Measurements from ENCODE around the gene CDC42EP5.
"Not testable (repeated sequence)": the region's sequence is repeated elsewhere in the genome, so short reads cannot be mapped to it uniquely, and the experiment has no call there.

Gene CDC42EP5, protein sequence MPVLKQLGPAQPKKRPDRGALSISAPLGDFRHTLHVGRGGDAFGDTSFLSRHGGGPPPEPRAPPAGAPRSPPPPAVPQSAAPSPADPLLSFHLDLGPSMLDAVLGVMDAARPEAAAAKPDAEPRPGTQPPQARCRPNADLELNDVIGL

DNA sequence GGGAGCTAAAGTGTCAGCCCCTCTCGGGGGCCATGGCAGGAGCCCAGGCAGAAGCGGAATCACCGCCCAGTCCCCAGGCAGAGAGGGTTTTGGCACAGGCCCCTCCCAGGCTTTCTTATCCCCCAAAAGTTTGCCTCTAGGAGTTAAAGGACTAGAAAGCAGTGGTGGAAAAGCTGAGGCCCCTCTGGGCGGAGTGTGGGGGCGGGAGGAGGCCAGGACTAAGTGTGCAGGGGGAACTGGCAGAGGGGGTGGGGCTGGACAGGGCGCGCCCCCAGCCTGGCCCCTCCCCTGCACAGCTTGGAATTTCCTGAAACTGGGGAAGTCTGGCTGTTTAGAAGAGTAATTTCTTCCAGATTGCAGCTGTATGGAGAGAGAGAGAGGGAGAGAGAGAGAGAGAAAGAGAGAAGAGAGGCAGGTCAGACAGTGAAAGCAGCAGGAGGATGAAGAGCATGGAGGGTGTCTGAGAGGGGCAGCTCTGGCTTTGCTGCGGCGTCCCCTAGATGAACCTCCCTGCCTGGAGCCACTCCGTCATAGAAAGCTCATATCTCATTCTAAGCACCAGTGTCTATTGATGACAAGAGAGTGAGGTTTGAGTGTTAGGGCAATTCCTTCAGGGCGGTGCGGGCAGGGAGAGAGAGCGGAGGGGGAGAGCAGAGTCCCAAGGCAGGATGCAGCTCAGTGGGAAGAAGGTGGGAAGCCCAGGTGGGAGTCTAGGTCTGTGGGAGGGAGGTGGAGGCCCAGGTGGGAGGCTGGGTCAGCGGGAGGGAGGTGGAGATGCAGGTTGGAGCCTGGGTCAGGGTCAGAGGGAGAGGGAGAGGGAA lies at the start of gene CDC42EP5:
CDC42EP5 (minus strand) TSS at position 226 of the 821 bp plus-strand sequence. CDS start 7,749 bp downstream, outside the sequence.
- DNase-seq, result no peak

DNA sequence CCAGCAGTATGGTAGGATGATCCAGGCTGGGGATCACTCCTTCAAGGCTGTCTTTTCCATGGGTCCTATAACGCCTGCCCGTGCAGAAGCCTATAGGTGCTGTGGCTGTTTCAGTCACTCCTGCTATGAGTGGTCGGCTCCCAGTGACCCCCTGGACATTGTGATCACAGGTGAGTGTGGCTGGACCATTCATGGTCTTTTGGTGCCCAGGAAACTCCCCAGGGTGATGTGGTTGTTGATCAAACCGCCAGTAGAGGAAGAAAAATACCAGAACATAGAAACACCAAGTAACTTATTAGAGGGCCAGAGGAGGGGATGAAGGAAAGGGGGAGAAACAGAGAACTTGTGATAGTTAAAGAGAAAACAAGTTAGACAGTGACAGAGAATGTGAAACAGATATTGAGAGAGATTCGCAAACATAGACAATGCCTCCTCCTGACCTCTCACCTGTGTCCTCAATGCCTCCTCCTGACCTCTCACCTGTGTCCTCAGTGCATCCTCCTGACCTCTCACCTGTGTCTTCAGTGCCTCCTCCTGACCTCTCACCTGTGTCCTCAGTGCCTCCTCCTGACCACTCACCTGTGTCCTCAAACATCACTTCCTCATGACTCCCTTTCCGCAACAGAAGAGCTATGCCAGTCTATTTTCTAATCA lies 48.9 kb upstream of the CDC42EP5 start:
- no peak for DNase-seq

DNA sequence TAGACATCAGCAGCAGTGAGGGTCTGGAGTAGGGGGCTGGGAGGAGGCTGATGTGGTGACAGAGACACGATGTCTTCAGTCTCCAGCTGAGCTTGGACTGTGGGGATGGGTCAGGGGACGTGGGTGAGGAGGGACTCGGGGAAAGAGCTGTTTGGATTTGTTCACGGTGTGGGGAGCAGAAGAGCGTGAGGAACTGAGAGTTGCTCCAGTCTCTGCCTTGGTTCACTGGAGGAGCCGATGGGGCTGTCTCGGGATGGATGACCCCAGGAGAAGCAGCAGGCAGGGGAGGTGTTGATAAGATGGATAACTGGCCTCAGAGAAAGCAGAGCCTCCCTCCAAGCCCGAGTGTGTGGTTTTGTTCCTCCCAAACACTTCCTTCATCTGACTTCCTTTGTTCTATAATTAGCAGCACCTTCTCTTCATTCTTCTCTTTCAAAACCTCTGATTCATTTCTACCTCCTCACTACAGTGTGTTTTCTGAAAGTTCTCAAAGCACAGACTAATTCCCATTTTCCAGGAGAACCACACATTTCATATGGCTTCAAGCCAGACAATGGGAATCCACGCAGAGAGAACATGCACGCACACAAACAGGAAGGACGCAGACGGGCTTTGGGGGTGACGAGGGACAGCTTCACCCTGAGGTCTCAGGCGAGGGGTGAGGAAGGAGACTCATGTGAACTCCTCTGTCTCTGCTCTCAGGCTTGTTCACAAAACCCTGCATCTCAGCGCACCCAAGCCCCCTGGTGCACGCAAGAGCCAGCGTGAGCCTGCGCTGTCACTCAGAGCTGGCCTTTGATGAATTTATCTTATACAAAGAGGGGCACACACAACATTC lies 48.1 kb upstream of the CDC42EP5 start:
- no peak for DNase-seq

DNA sequence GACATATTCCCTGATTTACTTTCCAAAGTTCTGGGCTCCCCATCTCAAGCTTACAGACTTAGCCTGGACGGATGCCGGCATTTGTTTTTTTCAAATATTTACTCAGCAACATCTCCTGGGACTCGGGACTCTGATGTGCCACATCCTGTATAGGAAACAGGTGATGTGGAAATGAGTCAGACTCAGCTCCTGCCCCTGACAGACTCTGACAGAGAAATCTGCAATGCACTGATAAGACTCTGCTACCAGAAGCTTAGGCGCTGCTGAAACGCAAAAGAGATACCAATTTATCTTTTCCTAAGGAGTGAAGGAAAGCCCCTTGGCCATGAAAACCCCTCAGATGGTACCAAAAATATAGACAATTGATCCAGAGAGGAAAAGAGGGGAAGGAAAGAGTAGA lies 45.7 kb upstream of the CDC42EP5 start:
- DNase-seq, result no peak

DNA sequence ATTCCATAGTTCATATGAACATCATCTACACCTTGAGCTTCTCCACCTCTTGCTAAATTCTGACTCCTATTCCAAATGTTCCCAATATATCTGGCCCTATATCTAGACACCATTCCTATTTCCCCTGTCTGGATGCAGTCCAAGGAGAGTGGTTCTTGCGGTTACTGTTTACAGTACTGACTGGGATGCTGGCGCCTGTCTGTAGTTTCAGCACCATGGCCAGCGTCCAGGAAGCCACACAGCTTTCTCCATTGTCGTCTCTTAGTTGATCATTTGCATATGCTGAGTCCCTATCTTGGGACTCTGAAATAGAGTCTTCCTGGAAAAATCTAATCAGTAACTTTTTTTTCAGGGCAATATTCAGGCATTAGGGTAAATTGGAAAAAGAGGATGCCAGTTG lies 44.4 kb upstream of the CDC42EP5 start:
- no peak for DNase-seq

DNA sequence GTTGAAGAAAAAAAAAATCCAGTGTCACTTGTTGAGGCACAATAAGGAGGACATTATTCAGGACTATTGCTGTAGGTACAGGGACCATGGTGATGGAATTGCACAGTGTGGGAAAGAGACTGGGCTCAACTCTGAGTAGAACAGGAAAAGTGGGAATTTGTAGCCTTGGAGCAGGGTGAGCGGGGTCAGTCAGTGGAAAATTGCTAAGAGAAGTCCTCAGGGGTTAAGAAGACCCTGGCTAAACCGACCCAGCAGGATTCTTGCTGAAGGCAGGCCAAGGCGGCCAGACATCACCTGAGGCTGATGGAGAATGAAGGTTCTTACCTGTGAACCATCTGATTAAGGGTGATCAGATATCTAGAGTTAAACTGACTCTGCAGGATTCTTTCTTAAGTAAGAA lies 42.1 kb upstream of the CDC42EP5 start:
- no peak for DNase-seq

DNA sequence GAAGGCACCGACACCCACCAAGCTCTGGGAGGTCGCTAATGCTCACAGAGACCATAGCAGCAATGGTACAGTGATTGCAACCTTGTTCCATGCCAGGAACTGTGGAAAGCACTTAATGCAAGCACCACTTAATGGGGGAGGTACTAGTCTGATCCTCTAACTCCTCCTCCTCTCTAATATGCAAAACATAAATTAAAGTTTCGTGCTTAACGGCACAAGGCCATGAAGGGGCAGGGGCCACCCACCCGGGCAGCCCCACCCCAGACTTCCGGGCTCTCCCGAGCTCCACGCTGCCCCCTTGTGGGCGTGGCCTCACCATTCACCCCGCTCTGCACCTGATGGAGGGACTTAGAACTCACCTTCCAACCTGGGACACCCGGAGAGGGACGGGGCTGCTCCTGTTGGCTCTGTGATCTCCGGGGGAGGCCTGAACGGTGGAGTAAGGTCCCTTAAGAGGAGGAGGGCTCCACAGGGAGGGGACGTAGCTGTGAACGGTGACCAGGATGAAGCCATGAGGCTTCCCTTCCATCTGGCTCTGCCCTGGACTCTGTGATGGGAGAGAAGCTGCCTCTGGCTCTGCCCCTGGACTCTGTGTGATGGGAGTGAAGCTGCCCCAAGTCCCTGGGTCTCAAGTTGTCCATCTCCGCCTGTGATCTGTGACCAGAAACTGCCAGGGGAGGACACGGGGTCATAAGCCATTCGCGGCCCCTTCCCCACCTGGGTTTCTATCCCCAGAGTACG lies 36.3 kb upstream of the CDC42EP5 start:
- not testable (repeated sequence) for DNase-seq

DNA sequence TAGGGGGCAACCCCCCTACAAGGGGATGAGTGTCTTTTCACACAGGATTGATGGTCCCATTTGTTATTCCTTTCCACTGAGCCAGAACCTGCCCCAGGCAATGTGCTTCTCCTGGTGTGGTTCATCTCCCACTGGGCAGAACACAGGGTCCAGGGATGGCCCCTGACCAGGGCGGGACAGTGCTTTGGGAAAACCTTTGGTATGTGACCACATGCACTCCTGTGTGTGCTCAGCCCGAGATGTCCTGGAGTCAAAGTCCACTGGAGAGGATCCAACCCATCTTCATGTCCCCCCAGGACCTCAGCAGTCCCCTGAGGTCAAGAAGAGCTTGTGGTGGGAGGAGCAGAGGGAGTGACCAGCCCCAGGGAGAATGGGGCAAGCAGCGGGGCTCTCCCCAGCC lies 35.4 kb upstream of the CDC42EP5 start:
- not testable (repeated sequence) for DNase-seq

DNA sequence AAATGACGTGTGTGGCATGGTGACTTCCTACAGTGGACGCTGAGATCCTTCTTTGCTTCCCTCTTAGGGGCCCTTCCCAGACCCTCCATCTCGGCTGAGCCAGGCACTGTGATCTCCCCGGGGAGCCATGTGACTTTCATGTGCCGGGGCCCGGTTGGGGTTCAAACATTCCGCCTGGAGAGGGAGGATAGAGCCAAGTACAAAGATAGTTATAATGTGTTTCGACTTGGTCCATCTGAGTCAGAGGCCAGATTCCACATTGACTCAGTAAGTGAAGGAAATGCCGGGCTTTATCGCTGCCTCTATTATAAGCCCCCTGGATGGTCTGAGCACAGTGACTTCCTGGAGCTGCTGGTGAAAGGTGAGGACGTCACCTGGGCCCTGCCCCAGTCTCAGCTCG lies 34.7 kb upstream of the CDC42EP5 start:
- DNase-seq, result no peak

DNA sequence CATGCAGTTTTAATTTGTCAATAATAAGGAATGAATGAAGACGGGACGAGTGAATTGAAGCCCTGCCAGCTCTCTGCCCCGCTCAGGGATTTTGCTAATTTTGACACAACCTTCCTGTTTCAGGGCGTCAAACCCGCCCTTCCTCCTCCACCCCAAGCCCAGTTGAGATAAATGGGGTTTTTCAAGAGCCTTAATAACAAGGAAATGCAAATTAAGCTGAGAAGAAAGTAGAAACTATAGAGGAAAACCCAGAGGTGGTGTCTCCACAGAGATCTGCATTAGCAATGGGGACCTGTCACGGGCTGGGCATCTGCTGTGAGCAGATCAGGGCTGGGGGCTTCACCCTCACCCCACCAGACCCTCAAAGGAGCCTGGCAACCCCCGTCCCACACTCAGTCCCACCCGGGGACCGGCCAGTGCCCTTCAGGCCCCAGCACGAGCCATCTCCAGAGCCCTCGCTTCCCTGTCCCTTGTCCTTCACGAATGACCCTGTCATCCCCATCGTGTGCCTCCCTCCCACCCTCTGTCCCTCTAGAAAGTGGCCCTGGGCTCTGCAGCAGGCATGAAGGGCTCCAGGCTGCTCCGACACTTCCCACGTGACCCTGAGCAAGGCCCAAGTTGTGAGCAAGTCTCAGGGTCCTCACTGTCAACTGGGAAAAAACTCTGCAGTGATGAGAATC lies 34.1 kb upstream of the CDC42EP5 start:
- not testable (repeated sequence) for DNase-seq

DNA sequence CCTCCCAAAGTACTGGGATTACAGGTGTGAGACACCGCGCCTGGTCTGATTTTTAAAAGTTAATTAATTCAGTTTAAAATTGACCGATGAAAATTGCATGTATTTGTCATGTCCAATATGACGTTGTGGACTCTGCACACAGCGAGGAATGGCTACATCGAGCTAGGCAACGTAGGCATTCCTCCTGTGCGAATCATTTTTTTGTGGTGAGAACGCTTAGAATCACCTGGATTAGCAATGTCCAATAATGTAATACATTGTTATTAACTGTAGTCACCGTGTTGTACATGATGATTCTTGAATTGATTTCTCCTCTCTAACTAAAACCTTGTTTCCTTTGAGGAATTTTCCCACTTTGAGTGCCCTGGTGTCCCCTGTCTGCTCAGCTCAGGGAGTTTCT lies 33.0 kb upstream of the CDC42EP5 start:
- no peak for DNase-seq

DNA sequence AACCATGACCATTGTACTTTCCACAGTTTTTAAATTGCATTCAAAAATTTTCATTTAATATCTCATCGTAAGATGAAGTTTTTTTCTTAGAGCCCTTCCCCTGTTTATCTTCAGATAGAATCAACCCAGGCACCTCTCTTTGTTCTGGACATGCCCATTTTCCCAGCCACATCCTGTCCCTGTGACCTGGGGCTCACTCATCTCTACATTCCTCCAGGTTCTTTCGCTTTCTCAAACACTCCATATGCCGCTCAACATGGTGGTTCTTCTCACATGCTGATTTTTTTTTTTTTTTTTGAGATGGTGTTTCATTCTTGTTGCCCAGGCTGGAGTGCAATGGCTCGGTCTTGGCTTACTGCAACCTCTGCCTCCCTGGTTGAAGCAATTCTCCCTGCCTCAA lies 32.4 kb upstream of the CDC42EP5 start:
- not testable (repeated sequence) for DNase-seq

DNA sequence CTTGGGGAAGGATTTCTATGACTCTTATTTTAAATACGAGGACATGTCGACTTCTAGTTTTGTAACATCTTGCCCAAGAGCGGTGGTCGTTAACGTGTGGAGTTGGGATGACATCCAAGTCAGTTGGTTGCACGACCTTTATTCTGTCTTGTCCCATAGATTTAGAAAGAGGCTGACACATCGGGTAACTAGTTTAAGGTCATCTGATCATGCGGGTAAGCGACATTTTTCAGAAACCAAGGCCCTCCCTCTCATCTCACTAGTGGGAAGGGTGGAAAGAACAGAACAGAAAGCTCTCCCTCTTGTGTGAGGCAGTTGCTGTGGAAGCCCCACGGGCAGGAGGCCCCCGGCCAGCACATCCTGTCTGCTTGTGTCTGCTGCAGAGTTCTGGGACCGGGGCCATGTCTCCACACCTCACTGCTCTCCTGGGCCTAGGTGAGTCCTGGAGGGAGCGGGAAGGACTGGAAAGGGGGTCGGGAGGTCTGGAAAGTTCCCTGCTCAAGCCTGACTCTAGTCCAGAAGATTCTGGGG lies 29.5 kb upstream of the CDC42EP5 start, which contains the start of gene LAIR2:
LAIR2 (plus strand) TSS at position 314 of the 531 bp plus-strand sequence; CDS start at position 402, 88 bp downstream.
- DNase-seq, result no peak

DNA sequence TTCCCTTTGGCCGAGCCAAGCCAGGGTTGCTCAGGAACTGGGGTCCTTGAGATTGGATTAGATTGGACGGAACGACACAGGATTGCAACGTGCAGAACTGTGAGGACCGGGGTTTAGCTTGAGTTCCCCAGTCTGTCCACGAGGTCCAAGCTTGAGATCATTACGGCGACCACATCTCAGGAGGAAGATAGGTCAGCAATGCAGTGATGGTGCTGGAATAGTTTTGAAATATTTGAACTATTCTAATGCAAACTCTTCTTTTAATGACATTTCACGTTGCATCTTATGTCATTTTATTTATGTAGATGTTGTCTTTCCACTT lies 25.3 kb upstream of the CDC42EP5 start:
- DNase-seq, result not testable (repeated sequence)

DNA sequence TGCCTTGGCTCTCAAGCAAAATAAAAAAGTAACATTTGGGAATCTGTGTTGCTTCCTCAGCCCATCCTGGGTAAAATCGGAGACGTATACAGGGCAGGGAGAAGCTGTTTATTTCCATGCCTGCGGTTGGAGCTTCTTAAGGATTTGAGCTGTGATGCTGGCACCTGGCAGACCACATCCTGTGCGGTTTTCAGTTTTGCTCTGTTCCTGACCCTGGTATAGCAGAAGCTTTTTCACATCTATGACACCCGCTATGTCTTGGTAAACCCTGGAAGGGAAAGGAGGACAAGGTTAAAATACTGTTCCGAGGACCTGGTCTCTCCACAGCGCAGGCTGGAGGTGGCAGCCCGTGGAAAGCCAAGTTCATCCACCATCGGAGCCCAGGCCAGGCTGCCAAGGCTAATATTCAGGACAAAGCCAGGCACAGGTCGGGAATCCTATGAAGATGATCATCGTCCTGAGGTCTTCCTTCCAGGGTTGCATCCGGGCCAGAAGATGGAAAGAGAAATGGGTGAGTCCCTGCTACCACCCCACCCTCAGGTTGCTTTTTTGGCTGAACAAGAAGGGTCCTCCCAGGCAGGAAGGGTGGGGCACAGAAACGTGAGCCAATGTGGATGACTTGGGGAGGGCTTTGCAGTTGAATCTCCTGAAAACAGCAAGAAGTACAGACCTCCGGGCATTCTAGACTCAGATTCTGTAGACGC lies 24.8 kb upstream of the CDC42EP5 start:
- DNase-seq, result not testable (repeated sequence)

DNA sequence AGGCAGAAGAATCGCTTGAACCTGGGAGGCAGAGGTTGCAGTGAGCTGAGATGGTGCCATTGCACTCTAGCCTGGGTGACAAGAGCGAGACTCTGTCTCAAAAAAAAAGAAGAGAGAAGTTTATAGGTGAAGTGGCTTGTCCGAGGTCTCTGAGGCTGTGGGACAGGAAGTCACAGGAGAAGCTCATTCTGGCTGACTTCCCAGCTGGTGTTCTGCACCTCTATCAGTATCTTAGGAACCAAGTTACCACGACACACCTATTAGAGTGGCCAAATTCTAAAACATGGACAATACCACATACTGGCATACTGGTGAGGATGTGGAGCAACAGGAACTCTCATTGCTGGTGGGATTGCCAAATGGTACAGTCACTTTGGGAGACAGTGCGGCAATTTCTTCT lies 22.2 kb upstream of the CDC42EP5 start:
- not testable (repeated sequence) for DNase-seq

DNA sequence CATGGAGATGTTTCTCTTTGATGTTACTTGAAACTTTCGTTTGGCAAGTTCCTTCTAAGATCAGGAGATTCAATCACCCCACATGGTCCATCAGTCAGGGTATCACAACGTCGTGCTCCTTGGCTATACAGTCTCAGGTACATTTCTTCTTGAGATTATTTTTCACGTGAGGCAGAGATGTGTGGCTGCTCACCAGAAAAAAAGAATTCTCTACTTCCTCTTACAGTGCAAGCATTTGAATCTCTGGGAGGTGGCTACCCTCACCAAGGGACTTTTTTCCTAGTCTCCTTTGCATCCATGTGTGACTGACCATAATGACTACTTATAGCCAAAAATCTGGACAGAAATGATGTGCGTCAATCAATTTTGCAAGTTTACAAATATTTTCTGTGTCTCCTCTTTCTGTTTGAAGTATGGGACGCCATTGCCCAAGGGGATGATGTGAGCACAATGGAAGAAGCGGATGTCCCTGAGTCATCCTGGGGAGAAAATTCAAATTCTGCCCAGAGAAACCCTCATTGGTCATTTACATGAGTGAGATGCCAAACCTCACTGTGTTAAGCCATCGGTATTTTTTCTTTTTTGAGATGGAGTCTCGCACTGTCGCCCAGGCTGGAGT lies 21.0 kb upstream of the CDC42EP5 start:
- DNase-seq, result no peak

DNA sequence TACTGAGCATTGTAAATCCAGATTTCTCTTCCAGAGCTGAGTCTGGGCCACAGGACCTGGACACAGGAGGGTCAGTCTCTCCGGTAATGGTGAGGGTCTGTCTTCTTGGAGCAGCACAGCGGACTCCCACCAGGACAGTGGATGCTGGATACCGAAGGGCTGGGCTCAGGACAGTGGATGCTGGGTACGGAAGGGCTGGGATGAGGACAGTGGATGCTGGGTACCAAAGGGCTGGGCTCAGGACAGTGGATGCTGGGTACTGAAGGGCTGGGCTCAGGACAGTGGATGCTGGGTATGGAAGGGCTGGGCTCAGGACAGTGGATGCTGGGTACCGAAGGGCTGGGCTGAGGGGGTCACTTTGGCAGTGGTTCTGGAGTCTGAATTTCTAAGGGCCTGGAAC lies 20.0 kb upstream of the CDC42EP5 start:
- DNase-seq, result not testable (repeated sequence)

DNA sequence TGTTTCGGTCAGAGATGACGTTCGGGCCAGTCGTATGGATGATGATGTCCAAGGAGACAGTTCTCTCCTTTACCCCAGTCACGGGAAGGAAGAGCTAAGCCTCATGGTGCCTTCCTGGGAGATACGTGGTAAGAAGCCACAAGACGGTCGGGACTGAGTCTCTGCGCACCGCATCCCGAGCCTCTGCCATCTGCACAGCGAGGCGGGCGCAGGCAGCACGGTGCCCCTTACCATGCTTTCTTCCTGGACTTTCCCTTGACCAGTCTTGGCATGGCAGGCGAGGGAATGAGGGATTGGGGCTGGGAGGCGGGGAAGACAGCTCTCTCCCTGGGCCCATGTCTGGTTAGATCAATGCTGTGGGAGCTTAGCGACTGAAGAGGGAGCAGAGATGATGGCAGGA lies 19.5 kb upstream of the CDC42EP5 start:
- DNase-seq, result no peak

DNA sequence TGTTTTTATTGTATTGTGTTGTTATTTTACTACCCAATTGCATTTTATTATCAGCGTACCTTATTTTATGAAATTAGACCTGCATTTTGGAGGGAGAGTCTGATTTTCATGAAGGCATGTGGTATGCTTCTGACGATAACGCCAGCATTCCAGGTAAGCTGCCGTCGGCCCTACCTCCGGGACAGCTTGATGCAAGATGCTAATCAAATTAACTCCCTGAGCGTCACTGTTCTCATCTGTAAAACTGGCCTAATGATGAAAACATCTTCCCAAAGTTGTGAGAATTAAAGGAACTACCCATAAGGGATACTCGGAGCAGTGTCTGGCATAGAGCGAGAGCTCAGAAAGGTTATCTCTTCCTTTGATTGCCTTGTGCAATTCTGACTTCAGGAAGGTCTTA lies 16.7 kb upstream of the CDC42EP5 start:
- no peak for DNase-seq

All from NCI-H524 (cell line).